Fibroblast of pulmonary artery (primary cell): ENCODE measurements around the gene SMARCD2.
"Not testable (repeated sequence)": the region's sequence is repeated elsewhere in the genome, so short reads cannot be mapped to it uniquely, and the experiment has no call there.

Experiments
- DNase-seq: peaks from one replicate; pipeline ENCODE4 v3.0.0-alpha.2; 2010; ENCODE audit warnings: low read depth
- H3K4me3 ChIP-seq: replicated peaks from 2 replicates; pipeline ENCODE4 v1.5.1; 2011; ENCODE audit warnings: low read depth, mild to moderate bottlenecking, control low read depth, low read length, moderate library complexity
- CTCF ChIP-seq: IDR thresholded peaks from 2 replicates; pipeline ENCODE4 v1.5.1; 2011; ENCODE audit warnings: mild to moderate bottlenecking, control low read depth, low read length, inconsistent platforms; ENCODE audit errors: missing control alignments

SMARCD2 gene

GRCh38 chr17:63871646-63872365, 29.3 kb upstream of the SMARCD2 start:
- not testable (repeated sequence) for H3K4me3 ChIP-seq, DNase-seq

- not testable (repeated sequence) for DNase-seq, H3K4me3 ChIP-seq
These were observed 27.8 kb upstream of the SMARCD2 start for GRCh38 chr17:63870292-63870665.

GRCh38 chr17:63869491-63870291, 27.2 kb upstream of the SMARCD2 start:
- peak; percentile 25 for TF ChIP-seq CTCF
- H3K4me3 ChIP-seq, DNase-seq: not testable (repeated sequence)

- TF ChIP-seq CTCF: peak; percentile 32
- DNase-seq, H3K4me3 ChIP-seq: not testable (repeated sequence)
These were observed 24.1 kb upstream of the SMARCD2 start for GRCh38 chr17:63866625-63867024.

- no peak for DNase-seq
- no peak for TF ChIP-seq CTCF
- H3K4me3 ChIP-seq: no peak overlapping the region
These were observed 16.8 kb upstream of the SMARCD2 start for GRCh38 chr17:63859257-63859656.

GRCh38 chr17:63856425-63856824, 13.9 kb upstream of the SMARCD2 start:
- not testable (repeated sequence) for DNase-seq, H3K4me3 ChIP-seq

GRCh38 chr17:63855185-63855584, 12.7 kb upstream of the SMARCD2 start:
- TF ChIP-seq CTCF: no peak
- H3K4me3 ChIP-seq: no peak overlapping the region
- DNase-seq: no peak

GRCh38 chr17:63854709-63855108, 12.2 kb upstream of the SMARCD2 start:
- H3K4me3 ChIP-seq: no peak overlapping the region
- DNase-seq: no peak
- TF ChIP-seq CTCF: no peak
